Middle frontal gyrus (tissue), 1 donor: ENCODE measurements around the gene ORAI3.

ENCODE experiments used
- DNase-seq: peaks from one replicate; pipeline ENCODE4 v3.0.0-alpha.2; 2015; ENCODE audit warnings: low spot score; ENCODE audit errors: extremely low spot score

Gene ORAI3

DNA sequence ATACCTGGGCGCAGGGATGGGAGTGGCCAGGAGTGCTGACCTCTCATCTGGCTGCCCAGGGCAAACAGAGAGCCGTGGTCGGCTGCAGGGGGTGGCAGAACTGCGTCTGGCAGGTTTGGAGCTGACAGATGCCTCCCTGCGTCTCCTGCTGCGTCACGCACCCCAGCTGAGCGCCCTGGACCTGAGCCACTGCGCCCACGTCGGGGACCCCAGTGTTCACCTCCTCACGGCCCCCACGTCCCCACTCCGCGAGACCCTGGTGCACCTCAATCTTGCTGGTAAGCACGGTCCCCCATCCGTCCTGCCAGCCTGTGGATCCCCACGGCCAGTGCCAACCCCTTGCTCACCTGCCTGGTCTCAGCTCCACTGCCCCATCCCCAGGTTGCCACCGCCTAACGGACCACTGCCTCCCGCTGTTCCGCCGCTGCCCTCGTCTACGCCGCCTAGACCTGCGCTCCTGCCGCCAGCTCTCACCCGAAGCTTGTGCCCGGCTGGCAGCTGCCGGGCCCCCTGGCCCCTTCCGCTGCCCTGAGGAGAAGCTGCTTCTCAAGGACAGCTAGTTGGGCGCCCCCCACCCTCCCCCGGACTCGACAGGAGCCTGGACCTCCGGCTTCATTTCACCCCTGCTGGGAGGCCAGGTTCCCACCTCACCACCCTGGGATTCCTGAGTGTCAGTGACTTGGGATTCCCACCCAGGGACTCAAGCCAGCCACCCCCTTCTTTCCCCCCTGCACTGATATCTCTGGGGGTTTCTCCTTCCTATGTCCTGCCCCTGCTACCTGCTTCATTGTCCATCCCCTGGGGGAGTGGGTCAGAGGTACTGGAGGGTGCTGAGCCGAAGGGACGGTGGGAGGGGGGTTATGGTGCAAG lies 2.0 kb upstream of the ORAI3 start:
- DNase-seq = no peak

DNA sequence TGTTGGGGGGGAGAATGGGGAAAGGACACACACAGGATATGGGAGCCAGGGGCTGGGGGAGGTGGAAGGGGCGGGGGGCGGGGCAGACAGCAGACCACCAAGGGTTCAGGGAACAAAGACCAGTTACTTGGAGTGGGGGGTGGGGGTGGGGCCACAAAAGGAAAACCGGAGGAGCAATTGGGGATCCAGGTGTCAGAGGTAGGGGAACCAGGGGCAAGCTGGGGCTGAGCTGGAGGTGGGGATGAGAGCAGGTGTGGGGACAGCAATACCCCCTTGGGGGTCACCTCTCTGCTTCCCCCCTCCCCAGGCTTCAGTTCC lies 1.4 kb upstream of the ORAI3 start:
- no peak for DNase-seq

DNA sequence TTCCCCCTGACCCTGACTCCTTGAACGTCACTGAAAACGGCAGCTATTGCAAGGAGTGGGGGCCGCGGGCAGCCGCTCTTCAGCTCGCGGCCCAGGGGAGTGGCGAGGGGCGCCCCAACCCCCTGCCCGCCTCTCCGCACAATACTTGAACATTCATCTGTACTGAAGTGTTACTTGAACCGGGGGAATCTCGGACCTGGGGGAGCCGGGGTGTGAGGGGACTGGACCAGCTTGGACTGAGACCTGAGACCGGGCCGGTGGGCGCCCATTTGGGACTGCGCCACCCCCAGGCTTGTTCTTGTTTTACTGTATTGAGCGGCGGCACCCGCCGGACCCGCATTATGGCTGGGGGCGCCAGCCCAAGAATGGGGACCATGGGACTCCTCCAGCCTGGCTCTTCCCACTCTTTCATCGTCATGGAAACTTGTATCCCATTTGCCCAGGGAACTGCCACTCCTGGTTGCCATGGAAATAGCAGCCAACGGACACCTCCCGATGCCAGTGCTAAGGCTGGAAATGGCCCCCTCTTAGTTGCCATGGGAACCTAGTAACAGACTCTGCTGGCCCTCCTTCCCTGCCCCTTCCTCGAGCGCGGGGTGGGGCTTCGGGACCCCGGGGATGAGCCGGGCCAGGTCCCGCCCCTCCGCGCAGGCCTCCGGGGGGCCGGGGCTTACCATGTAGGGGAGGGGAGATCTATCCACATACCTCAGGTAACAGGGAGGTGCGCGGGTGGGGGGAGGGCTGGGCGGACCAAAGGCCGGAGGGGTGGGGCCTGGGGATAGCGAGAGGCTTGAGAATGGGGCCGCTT lies 805 bp upstream of the ORAI3 start:
- peak; percentile 94 for DNase-seq

DNA sequence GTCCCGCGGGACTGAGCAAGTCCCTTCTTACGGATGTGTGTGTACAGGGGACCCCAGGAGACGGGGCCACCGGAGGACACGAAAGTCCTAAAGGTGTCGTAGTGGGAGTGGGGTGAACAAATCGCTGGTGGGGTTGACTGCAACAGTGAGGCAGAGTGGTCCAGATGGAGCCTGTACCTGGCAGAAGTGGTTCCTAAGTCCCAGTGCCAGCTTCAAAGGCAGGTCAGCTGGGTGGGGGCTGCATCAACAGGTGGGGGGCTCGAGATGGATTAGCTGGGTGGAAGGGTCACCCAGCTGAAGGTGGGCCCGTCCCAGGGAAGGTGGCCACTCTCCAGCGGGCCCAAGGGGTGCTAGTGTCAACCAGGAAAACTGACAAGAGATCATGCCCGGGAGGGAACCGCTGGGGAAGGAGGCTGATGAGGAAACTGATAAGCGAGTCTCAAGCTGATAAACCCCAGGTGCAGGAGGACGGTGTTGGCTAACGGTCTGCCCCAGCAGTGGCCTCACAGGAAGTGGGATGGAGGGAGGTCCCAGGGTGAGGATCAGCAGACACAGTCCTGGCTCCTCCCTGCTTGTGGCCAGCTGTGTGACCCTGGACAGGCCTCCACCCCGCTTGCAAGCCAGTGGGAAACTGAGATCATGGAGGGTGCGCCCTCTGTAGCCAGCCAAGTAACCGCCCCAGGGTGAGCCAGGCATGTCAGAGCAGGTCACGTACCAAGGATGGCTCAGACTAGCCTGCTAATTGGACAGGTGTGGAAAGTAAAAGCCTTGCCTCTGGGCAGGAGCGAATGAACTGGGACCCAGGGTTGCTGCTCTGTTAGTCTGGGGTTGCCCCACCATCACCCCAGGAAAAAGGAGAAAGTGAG lies 1.0 kb downstream of the ORAI3 start:
- no peak for DNase-seq

DNA sequence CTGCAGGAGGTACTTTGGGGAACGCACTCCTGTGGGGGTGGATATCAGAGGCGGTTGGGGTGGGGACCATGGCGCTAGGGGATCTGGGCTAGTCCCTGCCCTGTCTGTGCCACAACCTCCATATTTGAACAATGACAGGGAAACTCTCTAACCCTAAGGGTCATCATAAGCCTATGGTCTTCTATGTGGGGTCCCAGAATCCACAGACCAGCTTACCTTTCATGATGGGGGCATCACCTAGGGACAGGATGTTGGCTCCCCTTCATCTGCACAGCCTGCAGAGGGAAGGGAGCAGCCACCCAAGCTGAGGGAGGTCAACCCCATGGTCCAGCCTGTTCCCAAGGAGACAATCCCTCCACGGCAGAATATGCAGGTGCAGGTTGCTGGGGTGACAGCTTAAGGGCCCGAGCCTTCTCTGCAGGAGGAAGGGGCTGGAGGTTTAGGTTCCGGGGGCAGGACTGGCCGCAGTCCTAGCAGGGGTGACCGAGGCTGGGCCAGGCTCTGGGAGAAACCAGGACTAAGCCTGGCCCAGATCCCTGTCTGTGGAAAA lies 1.7 kb downstream of the ORAI3 start:
- DNase-seq = no peak

DNA sequence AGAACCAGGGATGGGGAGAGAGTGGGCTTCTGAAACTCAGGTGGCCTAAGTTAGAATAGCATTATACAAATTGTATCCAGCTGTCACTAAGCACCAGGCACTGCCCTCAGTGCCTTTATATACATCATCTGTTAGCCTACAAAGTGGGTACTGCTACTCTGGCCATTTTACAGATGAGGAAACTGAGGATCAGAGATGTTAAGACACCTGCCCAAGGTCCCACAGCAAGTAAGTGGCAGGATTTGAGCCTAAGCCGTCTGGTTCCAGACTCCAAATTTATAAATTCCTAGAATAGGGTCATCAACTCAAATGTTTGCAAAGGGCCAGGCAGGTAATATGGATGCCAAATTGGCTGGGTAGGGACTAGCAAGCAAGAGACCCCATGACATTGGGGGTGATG lies 2.3 kb downstream of the ORAI3 start:
- DNase-seq = no peak

DNA sequence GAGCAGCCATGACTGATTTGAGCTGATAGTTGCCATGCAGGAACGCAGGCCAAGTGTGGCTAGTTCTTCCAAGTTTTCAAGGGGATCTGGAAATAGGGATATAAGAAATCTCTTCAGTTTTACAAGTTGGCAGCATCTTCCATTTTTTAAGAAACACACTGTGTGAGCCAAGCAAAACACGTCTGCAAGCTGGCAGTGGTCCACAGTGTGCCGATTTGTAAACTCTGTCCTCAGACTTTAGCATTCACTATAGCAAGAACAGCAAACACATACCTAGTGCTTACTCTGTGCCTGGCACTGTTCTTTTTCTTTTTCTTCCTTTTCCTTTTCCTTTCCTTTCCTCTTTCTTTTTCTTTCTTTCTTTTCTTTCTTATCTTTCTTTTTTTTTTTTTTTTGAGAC lies 2.9 kb downstream of the ORAI3 start:
- no peak for DNase-seq

DNA sequence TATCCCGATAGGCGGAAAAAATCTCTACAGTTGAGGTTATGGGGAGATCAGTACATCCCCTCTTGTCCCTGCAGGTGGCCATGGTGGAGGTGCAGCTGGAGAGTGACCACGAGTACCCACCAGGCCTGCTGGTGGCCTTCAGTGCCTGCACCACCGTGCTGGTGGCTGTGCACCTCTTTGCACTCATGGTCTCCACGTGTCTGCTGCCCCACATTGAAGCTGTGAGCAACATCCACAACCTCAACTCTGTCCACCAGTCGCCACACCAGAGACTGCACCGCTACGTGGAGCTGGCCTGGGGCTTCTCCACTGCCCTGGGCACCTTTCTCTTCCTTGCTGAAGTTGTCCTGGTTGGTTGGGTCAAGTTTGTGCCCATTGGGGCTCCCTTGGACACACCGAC lies 4.2 kb downstream of the ORAI3 start:
- no peak for DNase-seq

DNA sequence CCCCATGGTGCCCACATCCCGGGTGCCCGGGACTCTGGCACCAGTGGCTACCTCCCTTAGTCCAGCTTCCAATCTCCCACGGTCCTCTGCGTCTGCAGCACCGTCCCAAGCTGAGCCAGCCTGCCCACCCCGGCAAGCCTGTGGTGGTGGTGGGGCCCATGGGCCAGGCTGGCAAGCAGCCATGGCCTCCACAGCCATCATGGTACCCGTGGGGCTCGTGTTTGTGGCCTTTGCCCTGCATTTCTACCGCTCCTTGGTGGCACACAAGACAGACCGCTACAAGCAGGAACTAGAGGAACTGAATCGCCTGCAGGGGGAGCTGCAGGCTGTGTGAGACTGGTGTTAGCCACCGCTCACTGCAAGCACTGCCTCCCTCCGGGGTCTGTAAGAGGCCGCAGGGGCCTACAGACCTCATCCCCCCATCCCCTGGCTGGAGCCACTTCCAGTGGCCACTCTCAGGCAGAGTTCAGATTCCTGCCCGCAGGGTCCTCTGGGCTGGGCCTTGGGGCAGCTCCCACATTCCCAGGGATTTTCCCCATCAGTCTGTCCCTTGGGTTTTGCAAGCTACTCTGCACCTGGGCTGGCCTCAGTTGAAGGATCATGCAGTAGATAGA lies 4.8 kb downstream of the ORAI3 start:
- no peak for DNase-seq

DNA sequence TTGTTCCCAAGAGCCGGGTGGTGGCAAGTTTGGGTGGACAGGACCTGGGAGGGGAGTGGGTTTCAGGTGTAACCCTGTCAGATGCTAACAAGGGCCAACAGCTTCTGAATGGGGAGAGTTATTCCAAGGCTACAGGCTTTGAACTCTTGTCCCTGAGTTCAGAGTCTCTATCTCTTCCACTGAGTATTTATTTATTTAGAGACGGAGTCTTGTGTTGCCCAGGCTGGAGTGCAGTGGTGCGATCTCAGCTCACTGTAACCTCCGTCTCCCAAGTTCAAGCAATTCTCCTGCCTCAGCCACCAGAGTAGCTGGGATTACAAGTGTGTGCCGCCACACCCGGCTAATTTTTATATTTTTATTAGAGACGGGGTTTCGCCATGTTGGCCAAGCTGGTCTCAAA lies 6.1 kb downstream of the ORAI3 start:
- no peak for DNase-seq

DNA sequence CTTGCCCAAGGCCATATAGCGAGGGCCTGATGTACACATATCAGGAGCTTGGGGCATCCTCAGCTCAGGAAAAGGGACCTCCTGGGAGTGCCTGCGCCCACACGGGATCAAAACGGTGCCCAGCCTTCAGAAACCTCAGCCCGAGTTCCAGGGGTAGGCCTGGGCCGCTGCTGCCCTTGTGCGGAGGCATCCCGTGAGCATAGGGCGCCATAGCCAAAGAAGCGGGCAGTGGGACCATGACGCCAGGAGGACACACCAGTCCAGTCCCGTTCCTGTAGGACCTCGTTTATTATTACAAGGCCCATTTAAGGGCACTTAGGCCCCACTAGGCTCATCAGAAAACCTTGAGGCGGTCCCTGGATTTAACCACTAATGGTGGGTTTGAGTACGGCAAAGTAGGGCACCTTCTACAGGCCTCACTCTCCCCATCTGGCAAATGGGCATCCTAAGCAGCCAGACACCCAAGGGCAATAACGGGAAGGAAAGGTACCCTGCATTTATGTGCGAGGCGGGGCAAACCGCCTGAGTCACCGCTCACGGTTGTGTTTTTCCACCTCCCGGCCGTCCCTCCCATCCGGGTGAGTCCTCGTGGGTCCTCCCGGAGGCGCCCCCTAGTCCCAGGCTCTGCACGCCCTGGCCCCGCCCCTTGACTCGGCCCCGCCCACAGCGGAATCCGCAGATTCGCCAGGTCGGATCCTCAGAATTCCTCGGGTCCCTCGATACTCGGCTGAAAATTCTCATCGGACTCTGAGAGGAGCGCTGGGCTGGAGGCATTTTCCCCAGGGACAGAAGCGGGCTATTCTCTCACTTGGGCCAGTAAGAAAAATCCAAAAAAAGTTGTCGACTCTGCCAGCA lies 8.0 kb downstream of the ORAI3 start:
- no peak for DNase-seq

DNA sequence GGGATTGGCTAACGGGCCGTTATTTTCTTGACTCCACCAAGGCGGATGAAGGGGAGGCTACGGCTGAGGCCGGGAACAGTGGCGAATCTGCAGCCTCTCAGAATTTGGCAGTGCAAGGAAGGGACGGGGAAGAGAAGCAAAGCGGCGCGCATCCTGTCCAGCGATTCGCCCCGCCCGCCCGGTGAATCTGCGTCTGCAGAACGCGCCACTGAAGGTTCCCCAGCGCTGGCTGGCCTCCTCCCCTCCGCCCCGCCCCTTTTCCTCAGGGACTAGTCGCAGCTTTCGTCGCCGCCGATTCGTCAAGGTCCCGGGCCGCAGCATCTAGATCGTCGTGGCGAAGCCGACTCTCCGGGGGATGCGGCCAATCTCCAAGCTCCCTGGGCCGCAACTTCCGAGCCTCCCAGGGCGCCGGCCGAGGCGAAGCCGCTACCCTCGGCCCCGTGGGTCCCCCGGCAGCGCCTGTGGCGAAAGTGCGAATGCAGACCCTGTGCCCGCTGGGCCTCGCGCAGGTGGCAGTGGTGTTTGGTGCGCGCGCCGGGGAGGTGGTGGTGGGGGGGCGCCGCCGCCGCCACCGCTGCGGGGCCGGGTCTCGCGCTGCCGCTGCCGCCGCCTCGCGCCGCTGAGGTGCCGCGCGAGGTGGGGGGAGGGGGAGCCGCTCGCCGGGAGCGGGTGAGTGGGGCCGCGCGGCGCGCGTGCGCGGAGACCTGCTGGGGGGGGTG lies 8.7 kb downstream of the ORAI3 start, which contains the start of gene SETD1A:
TSS of gene SETD1A (plus strand) at position 299 of the 719 bp plus-strand sequence. CDS start 978 bp downstream, outside the sequence.
- DNase-seq = peak; percentile 86

DNA sequence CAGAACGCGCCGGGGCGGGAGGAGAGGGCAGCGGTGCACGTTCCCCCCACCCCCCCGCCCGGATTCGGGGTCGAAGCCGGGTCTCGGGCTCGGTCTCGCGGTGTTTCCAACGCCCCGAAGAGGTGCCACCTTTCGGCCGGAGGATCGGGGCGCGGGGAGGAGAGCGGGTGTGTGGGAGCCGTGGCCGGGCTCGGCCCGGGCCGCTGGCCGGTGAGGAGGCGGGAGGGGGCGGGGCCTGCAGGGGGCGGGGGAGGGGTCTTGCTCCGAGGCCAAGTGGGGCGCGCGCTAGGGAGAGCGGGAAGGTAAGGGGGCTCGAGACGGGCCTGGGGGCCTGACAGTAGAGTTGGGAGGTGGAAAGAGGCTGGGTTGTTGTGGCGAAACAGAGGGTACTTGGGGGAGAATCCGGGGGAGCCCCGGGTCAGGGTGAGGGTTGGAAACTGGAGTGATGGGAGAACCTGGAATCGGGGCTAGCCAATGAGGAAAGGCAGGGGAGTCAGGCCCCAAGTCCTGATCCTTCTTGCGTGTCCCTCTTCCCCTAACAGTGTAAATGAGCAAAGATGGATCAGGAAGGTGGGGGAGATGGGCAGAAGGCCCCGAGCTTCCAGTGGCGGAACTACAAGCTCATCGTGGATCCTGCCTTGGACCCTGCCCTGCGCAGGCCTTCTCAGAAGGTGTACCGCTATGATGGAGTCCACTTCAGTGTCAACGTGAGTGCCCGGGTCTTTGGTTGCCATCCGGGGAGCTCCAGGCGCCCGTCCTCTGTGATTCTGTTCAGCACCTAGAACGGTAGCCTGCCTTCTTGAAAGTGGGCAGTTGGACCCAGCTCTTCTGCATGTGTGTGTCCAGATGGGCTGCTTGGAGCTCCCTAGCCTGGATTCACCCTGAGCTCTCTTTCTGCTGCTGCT lies 9.6 kb downstream of the ORAI3 start:
- no peak for DNase-seq

DNA sequence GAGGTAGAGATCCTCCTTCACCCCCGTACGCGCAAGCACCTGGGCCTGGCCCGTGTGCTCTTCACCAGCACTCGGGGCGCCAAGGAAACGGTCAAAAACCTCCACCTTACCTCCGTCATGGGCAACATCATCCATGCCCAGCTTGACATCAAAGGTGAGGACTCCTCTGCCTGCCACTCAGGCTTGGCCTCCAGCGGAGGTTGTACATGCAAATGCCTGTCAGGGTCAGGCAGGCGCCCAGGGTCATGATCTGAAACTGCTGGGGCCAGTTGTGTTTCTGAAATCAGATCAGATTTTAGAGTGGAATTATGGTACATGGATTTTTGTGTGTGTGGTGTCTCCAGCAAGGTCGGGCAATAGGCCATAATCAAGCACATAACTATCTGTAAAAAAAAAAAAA lies 12.5 kb downstream of the ORAI3 start:
- no peak for DNase-seq

DNA sequence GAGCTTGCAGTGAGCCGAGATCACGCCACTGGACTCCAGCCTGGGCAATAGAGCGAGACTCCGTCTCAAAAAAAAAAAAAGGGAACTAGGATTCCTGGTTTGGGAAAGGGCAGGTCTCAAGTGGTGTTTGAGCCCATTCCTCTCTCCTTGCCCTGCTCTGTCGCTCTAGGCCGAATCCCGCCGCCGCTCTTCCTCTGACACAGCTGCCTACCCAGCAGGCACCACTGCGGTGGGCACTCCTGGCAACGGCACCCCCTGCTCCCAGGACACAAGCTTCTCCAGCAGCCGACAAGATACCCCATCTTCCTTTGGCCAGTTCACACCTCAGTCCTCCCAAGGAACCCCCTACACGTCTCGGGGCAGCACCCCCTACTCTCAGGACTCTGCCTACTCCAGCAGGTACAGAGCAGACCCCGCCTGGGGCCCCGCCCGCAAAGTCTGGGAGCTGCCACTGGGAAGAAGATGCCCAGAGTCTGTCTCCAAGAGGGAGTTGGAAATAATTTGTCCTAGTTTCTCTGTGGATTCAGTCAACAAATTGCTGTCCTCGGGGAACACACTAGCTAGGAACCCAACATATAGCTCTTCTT lies 15.2 kb downstream of the ORAI3 start:
- no peak for DNase-seq

DNA sequence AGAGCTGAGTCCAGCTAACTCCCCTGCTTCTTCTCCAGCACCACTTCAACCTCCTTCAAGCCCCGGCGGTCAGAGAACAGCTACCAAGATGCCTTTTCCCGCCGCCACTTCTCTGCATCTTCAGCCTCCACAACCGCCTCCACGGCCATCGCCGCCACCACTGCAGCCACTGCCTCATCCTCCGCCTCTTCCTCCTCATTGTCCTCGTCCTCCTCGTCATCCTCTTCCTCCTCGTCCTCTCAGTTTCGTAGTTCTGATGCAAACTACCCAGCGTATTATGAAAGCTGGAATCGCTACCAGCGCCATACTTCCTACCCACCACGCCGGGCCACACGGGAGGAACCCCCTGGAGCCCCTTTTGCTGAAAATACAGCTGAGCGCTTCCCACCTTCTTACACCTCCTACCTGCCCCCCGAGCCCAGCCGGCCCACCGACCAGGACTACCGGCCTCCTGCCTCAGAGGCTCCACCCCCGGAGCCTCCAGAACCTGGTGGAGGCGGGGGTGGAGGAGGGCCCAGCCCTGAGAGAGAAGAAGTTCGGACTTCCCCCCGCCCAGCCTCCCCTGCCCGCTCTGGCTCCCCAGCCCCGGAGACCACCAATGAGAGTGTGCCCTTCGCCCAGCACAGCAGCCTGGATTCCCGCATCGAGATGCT lies 15.8 kb downstream of the ORAI3 start:
- no peak for DNase-seq

DNA sequence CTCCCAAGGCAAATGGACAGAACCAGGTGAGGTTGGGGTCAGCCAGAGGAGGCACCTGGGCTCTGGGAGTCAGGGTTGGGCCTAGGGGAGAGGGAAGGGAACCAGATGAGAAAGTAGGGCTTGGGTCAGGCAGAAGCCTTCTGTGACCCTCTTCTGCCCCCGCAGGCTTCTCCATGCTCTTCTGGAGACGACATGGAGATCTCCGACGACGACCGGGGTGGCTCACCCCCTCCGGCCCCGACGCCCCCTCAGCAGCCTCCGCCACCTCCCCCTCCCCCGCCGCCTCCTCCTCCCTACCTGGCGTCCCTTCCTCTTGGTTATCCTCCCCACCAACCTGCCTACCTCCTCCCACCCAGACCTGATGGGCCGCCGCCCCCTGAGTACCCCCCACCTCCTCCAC lies 16.6 kb downstream of the ORAI3 start:
- DNase-seq = no peak
